Testis (tissue), 3 donors: ENCODE data around the gene ACCSL. TPM values are rescaled to one million over a fixed set of nuclear protein-coding genes. Genes with fewer than 3 reads are reported as not detected.

Experiments
- DNase-seq: peaks from one replicate; pipeline ENCODE4 v3.0.0-alpha.2; 2019
- H3K27ac ChIP-seq, 2 donors: fragments of 200-600 bp; sonication (generic); one replicate each; pipeline ENCODE4 v1.5.1; 2019
- H3K27me3 ChIP-seq: fragments of 200-600 bp; sonication (generic); one replicate; pipeline ENCODE4 v1.5.1; 2019
- H3K36me3 ChIP-seq: fragments of 200-600 bp; sonication (generic); one replicate; pipeline ENCODE4 v1.5.1; 2017; ENCODE audit warnings: low read depth; ENCODE audit errors: missing control alignments
- H3K4me1 ChIP-seq: fragments of 200-600 bp; sonication (generic); one replicate; pipeline ENCODE4 v1.5.1; 2019
- H3K4me3 ChIP-seq, 2 donors: fragments of 200-600 bp; sonication (generic); one replicate each; pipeline ENCODE4 v1.5.1; 2017 to 2019
- H3K9me3 ChIP-seq: fragments of 200-600 bp; sonication (generic); one replicate; pipeline ENCODE4 v1.5.1; 2017
- CTCF ChIP-seq, 3 experiments: fragments of 450-650 bp in 2 of 3; fragments of 200-600 bp in 1 of 3; sonication (generic) in 1 of 3; IDR thresholded peaks; one replicate each; pipeline ENCODE4 v1.5.1; 2016 to 2019; ENCODE audit warnings: antibody characterized with exemption in 3 of 3, mild to moderate bottlenecking in 2 of 3, moderate library complexity in 1 of 3
- POLR2A ChIP-seq: fragments of 450-650 bp; IDR thresholded peaks from one replicate; pipeline ENCODE4 v1.6.1; 2017; ENCODE audit warnings: antibody characterized with exemption, mild to moderate bottlenecking, moderate library complexity
- WGBS, 2 donors: methylation state at CpG; one replicate each; pipeline ENCODE4 v1.1.5; 2018; 5-methylcytosine and 5-hydroxymethylcytosine counted together
- intact Hi-C: fragments of 100-400 bp; cut with DNase I; formaldehyde crosslinking; loops from one replicate; pipeline ENCODE4 v1.15.1; 2023; ENCODE audit warnings: low total_unique reads
- polyA plus RNA-seq: library from polyadenylated mRNA; stranded (reverse); fragments of 350-450 nt; fragmentation: Illumina TruSeq; extraction: RNeasy Lipid Tissue Mini Kit (QIAGEN cat#74804); gene quantifications from one replicate; pipeline ENCODE4 v1.2.3, GENCODE V29; 2014; ENCODE audit warnings: low read depth, low replicate concordance; ENCODE audit not compliant: insufficient read depth
- total RNA-seq, 2 donors: library from RNA; depleted of rRNA; stranded (reverse); fragments of >200 nt; gene quantifications; one replicate each; pipeline ENCODE4 v1.2.3, GENCODE V29; 2016

ACCSL gene
- total and polyA plus RNA-seq, 3 donors from 2014 or later = 0.25 to 0.79 (median 0.67) TPM

GRCh38 chr11:44003736-44004451 lies 43.9 kb upstream of the ACCSL start:
- TF ChIP-seq POLR2A = no peak
- TF ChIP-seq CTCF (IDR thresholded peaks at IDR 0.05) = no peak
- peak; percentile 68 for DNase-seq
- peak overlapping the region; percentile 71 to 79 for H3K27ac ChIP-seq

GRCh38 chr11:44004452-44005062 lies 43.2 kb upstream of the ACCSL start:
- intact Hi-C loops = loop anchor here (10.0 kb wide), 1 partner anchor 60 kb away; the partner anchor contains the start of gene C11orf96
- Histone ChIP-seq H3K36me3 (no peaks in the 10 kb centered on the region), H3K27me3 (no peaks in the 10 kb centered on the region), H3K9me3 (no peaks in the 10 kb centered on the region), H3K27ac (peak overlapping the region; percentile 71 to 79), H3K4me1 (peaks cover 60% of the 10 kb centered on the region), H3K4me3 (no peak overlapping the region)
- no peak for DNase-seq
- no peak for TF ChIP-seq POLR2A
- no peak for TF ChIP-seq CTCF (IDR thresholded peaks at IDR 0.05)
- WGBS, 2 donors = 52 to 55% methylated on average over 2 to 10 of the region's 10 CpGs

More at GRCh38 chr11:44003736-44004451, 43.9 kb upstream of the ACCSL start:
- Histone ChIP-seq H3K9me3 (no peaks in the 10 kb centered on the region), H3K4me3 (no peak overlapping the region), H3K36me3 (no peaks in the 10 kb centered on the region), H3K27me3 (no peaks in the 10 kb centered on the region), H3K4me1 (peaks cover 60% of the 10 kb centered on the region)
- intact Hi-C loops = loop anchor here (10.0 kb wide), 1 partner anchor 59 kb away; the partner anchor contains the start of gene C11orf96
- 63 to 68% methylated on average over 7 to 9 of the region's 9 CpGs for WGBS, 2 donors

GRCh38 chr11:44005063-44005701 lies 42.6 kb upstream of the ACCSL start:
- intact Hi-C loops = loop anchor here (10.0 kb wide), 1 partner anchor 60 kb away; the partner anchor contains the start of gene C11orf96
- DNase-seq = peak; percentile 58

GRCh38 chr11:44005956-44006355 lies 41.8 kb upstream of the ACCSL start:
- Histone ChIP-seq H3K4me3 (no peak overlapping the region), H3K27ac (peak overlapping the region; percentile 71 to 79), H3K4me1 (peaks cover 64% of the 10 kb centered on the region), H3K36me3 (no peaks in the 10 kb centered on the region), H3K27me3 (no peaks in the 10 kb centered on the region), H3K9me3 (no peaks in the 10 kb centered on the region)
- intact Hi-C loops = loop anchor here (10.0 kb wide), 1 partner anchor 61 kb away; the partner anchor contains the start of gene C11orf96
- DNase-seq = peak; percentile 10
- TF ChIP-seq POLR2A (no peak), CTCF (IDR thresholded peaks at IDR 0.05) (no peak)
- WGBS, 2 donors = 80 to 94% methylated on average over 1 of the region's 1 CpG

More at GRCh38 chr11:44005063-44005701, 42.6 kb upstream of the ACCSL start:
- H3K9me3 ChIP-seq = no peaks in the 10 kb centered on the region
- no peaks in the 10 kb centered on the region for H3K27me3 ChIP-seq
- no peaks in the 10 kb centered on the region for H3K36me3 ChIP-seq
- WGBS, 2 donors = 48 to 53% methylated on average over 10 to 14 of the region's 14 CpGs
- no peak for TF ChIP-seq POLR2A
- no peak for TF ChIP-seq CTCF (IDR thresholded peaks at IDR 0.05)
- no peak overlapping the region for H3K4me3 ChIP-seq
- H3K27ac ChIP-seq = peak overlapping the region; percentile 71 to 79
- peaks cover 60% of the 10 kb centered on the region for H3K4me1 ChIP-seq
